Osteoblast (primary cell): ENCODE results near the gene WDR18. TPM values are rescaled to one million over a fixed set of nuclear protein-coding genes. Genes with fewer than 3 reads are reported as not detected.
A peak's percentile ranks its signal among the peaks of the same experiment; 100 is the strongest.

Experiments used
- DNase-seq: peaks from one replicate; pipeline ENCODE4 v3.0.0; 2011; ENCODE audit warnings: low spot score, mixed read lengths; ENCODE audit not compliant: insufficient read length; ENCODE audit errors: missing footprints
- H2AFZ ChIP-seq: 2 replicates; pipeline ENCODE4 v1.6.0; 2011; ENCODE audit warnings: mild to moderate bottlenecking, low read length
- H3K27ac ChIP-seq: 2 replicates; pipeline ENCODE4 v1.5.1; 2011; ENCODE audit warnings: mild to moderate bottlenecking, low read depth, low read length, moderate library complexity
- H3K27me3 ChIP-seq: 2 replicates; pipeline ENCODE4 v1.6.0; 2012; ENCODE audit warnings: mild to moderate bottlenecking, control low read depth, inconsistent platforms, low read length, moderate library complexity; ENCODE audit not compliant: insufficient read depth
- H3K36me3 ChIP-seq: 2 replicates; pipeline ENCODE4 v1.5.1; 2011; ENCODE audit warnings: mild to moderate bottlenecking, low read length, control low read depth, moderate library complexity; ENCODE audit not compliant: insufficient read depth
- H3K4me1 ChIP-seq: 2 replicates; pipeline ENCODE4 v1.5.1; 2011; ENCODE audit warnings: mild to moderate bottlenecking, low read length, control low read depth, moderate library complexity; ENCODE audit not compliant: insufficient read depth
- H3K4me2 ChIP-seq: 2 replicates; pipeline ENCODE4 v1.6.0; 2011; ENCODE audit warnings: mild to moderate bottlenecking, low read length; ENCODE audit not compliant: insufficient read depth
- H3K4me3 ChIP-seq: fragments of 200-600 bp; sonication (generic); 3 replicates; pipeline ENCODE4 v1.5.1; 2012; ENCODE audit warnings: mild to moderate bottlenecking, low read length, inconsistent platforms; ENCODE audit not compliant: insufficient read depth
- H3K79me2 ChIP-seq: 2 replicates; pipeline ENCODE4 v1.6.0; 2012; ENCODE audit warnings: mild to moderate bottlenecking, low read length, control low read depth, inconsistent platforms; ENCODE audit not compliant: insufficient read depth
- H3K9me3 ChIP-seq: 2 replicates; pipeline ENCODE4 v1.5.1; 2011; ENCODE audit warnings: low read depth, low read length, control low read depth
- H4K20me1 ChIP-seq: 2 replicates; pipeline ENCODE4 v1.6.0; 2012; ENCODE audit warnings: mild to moderate bottlenecking, low read length, control low read depth; ENCODE audit not compliant: insufficient read depth
- total RNA-seq: library from RNA; depleted of rRNA; stranded (reverse); fragments of >200 nt; gene quantifications from 2 replicates; pipeline ENCODE4 v1.2.3, GENCODE V29; 2012
- TF ChIP-seq, protein P1 (sequence below): IDR thresholded peaks from 2 replicates; pipeline ENCODE4 v1.5.1; 2011; ENCODE audit warnings: mild to moderate bottlenecking, low read depth, low read length, moderate library complexity; ENCODE audit errors: extremely low read depth

The WDR18 gene
- total RNA-seq, 1 donor: 45.6 TPM

GRCh38 chr19:1004204-1004802 is 20.2 kb downstream of the WDR18 start:
- Histone ChIP-seq H3K36me3 (no peaks in the 10 kb centered on the region), H3K27me3 (peaks cover 18% of the 10 kb centered on the region), H3K4me1 (no peaks in the 10 kb centered on the region), H3K27ac (no peak overlapping the region), H3K9me3 (no peaks in the 10 kb centered on the region), H2AFZ (no peak overlapping the region), H3K79me2 (no peaks in the 10 kb centered on the region), H4K20me1 (peaks cover 3% of the 10 kb centered on the region), H3K4me2 (no peak overlapping the region), H3K4me3 (no peak overlapping the region)
- TF ChIP-seq, protein P1, sequence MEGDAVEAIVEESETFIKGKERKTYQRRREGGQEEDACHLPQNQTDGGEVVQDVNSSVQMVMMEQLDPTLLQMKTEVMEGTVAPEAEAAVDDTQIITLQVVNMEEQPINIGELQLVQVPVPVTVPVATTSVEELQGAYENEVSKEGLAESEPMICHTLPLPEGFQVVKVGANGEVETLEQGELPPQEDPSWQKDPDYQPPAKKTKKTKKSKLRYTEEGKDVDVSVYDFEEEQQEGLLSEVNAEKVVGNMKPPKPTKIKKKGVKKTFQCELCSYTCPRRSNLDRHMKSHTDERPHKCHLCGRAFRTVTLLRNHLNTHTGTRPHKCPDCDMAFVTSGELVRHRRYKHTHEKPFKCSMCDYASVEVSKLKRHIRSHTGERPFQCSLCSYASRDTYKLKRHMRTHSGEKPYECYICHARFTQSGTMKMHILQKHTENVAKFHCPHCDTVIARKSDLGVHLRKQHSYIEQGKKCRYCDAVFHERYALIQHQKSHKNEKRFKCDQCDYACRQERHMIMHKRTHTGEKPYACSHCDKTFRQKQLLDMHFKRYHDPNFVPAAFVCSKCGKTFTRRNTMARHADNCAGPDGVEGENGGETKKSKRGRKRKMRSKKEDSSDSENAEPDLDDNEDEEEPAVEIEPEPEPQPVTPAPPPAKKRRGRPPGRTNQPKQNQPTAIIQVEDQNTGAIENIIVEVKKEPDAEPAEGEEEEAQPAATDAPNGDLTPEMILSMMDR: no peak
- DNase-seq: no peak

- Histone ChIP-seq H4K20me1 (peaks cover 3% of the 10 kb centered on the region), H3K4me3 (no peak overlapping the region), H3K4me1 (no peaks in the 10 kb centered on the region), H3K9me3 (no peaks in the 10 kb centered on the region), H2AFZ (no peak overlapping the region), H3K79me2 (no peaks in the 10 kb centered on the region), H3K27ac (no peak overlapping the region), H3K27me3 (peaks cover 14% of the 10 kb centered on the region), H3K4me2 (no peak overlapping the region), H3K36me3 (no peaks in the 10 kb centered on the region)
- TF ChIP-seq, protein P1: no peak
- no peak for DNase-seq
These were observed 20.9 kb downstream of the WDR18 start for GRCh38 chr19:1004803-1005664.

GRCh38 chr19:1006711-1007398 is 22.7 kb downstream of the WDR18 start:
- TF ChIP-seq, protein P1: no peak
- no peak overlapping the region for H2AFZ ChIP-seq

More at GRCh38 chr19:1006711-1007398, 22.7 kb downstream of the WDR18 start:
- Histone ChIP-seq H3K36me3 (peaks cover 9% of the 10 kb centered on the region), H3K4me1 (no peaks in the 10 kb centered on the region), H3K4me3 (no peak overlapping the region), H3K27me3 (peaks cover 4% of the 10 kb centered on the region), H4K20me1 (peaks cover 3% of the 10 kb centered on the region), H3K9me3 (no peaks in the 10 kb centered on the region), H3K4me2 (no peak overlapping the region), H3K27ac (no peak overlapping the region), H3K79me2 (no peaks in the 10 kb centered on the region)
- DNase-seq: peak; percentile 92
